Measurements from ENCODE around the gene MFSD12. TPM values are rescaled to one million over a fixed set of nuclear protein-coding genes. Genes with fewer than 3 reads are reported as not detected.
"Not testable (repeated sequence)": the region's sequence is repeated elsewhere in the genome, so short reads cannot be mapped to it uniquely, and the experiment has no call there.

Gene MFSD12
- total RNA-seq, 1 donor from 2014 or later, result 138 TPM

GRCh38 chr19:3511506-3512251 lies 45.7 kb downstream of the MFSD12 start:
- DNase-seq (ENCODE audit: extremely low read depth, low read depth, low spot score), result no peak

GRCh38 chr19:3510727-3511126 lies 46.7 kb downstream of the MFSD12 start:
- DNase-seq (ENCODE audit: extremely low read depth, low read depth, low spot score), result no peak

GRCh38 chr19:3509566-3509989 lies 47.8 kb downstream of the MFSD12 start:
- DNase-seq (ENCODE audit: extremely low read depth, low read depth, low spot score), result no peak

- no peak for DNase-seq (ENCODE audit: extremely low read depth, low read depth, low spot score)
Observed at GRCh38 chr19:3508771-3509535, 48.4 kb downstream of the MFSD12 start.

GRCh38 chr19:3508121-3508661 lies 49.2 kb downstream of the MFSD12 start:
- not testable (repeated sequence) for DNase-seq (ENCODE audit: extremely low read depth, low read depth, low spot score)

GRCh38 chr19:3507371-3508120 lies 49.8 kb downstream of the MFSD12 start:
- no peak for DNase-seq (ENCODE audit: extremely low read depth, low read depth, low spot score)

- DNase-seq (ENCODE audit: extremely low read depth, low read depth, low spot score), result no peak
Observed at GRCh38 chr19:3506384-3507340, 50.7 kb downstream of the MFSD12 start.

- peak; percentile 65 for DNase-seq (ENCODE audit: extremely low read depth, low read depth, low spot score)
Observed at GRCh38 chr19:3505598-3506383, 51.6 kb downstream of the MFSD12 start, which contains the start of gene FZR1. Gene FZR1, plus strand, starts transcription at chr19:3506311. Its CDS starts 16,679 bp downstream, at chr19:3522990.

- DNase-seq (ENCODE audit: extremely low read depth, low read depth, low spot score), result no peak
Observed at GRCh38 chr19:3504735-3505134, 52.7 kb downstream of the MFSD12 start.

GRCh38 chr19:3503036-3503572 lies 54.3 kb downstream of the MFSD12 start:
- no peak for DNase-seq (ENCODE audit: extremely low read depth, low read depth, low spot score)

- no peak for DNase-seq (ENCODE audit: extremely low read depth, low read depth, low spot score)
Observed at GRCh38 chr19:3501780-3502179, 55.6 kb downstream of the MFSD12 start.

GRCh38 chr19:3500429-3501101 lies 56.8 kb downstream of the MFSD12 start, which contains the start of gene DOHH:
Gene DOHH, minus strand, starts transcription at chr19:3500674. Its CDS starts 3,860 bp downstream, at chr19:3496814.
- DNase-seq (ENCODE audit: extremely low read depth, low read depth, low spot score), result peak; percentile 93

GRCh38 chr19:3499738-3500428 lies 57.5 kb downstream of the MFSD12 start:
- no peak for DNase-seq (ENCODE audit: extremely low read depth, low read depth, low spot score)

GRCh38 chr19:3497757-3498520 lies 59.4 kb downstream of the MFSD12 start:
- no peak for DNase-seq (ENCODE audit: extremely low read depth, low read depth, low spot score)

- no peak for DNase-seq (ENCODE audit: extremely low read depth, low read depth, low spot score)
Observed at GRCh38 chr19:3496392-3497273, 60.8 kb downstream of the MFSD12 start.

- DNase-seq (ENCODE audit: extremely low read depth, low read depth, low spot score), result no peak
Observed at GRCh38 chr19:3494559-3494958, 62.8 kb downstream of the MFSD12 start.

Measured in glomerular endothelial cell (primary cell).